Smooth muscle cell (in vitro differentiated cells): ENCODE data around the gene NEURL3. TPM values are rescaled to one million over a fixed set of nuclear protein-coding genes. Genes with fewer than 3 reads are reported as not detected.

Experiments used
- DNase-seq: peaks from one replicate; lab custom pipeline; 2025; ENCODE audit not compliant: unreplicated experiment; lab: John Stamatoyannopoulos, UW
- H2AFZ ChIP-seq: fragments of 200-600 bp; sonication (generic); 2 replicates; pipeline ENCODE4 v1.6.0; 2016; ENCODE audit warnings: antibody characterized with exemption, low read depth, mild to moderate bottlenecking
- H3F3A ChIP-seq: fragments of 200-600 bp; sonication (generic); 2 replicates; pipeline ENCODE4 v1.6.0; 2017; ENCODE audit warnings: antibody characterized with exemption, low read depth
- H3K27ac ChIP-seq: fragments of 200-600 bp; sonication (generic); 2 replicates; pipeline ENCODE4 v1.5.1; 2016; ENCODE audit warnings: low read depth, mild to moderate bottlenecking
- H3K27me3 ChIP-seq: fragments of 200-600 bp; sonication (generic); 2 replicates; pipeline ENCODE4 v1.6.1; 2016; ENCODE audit warnings: low read depth, mild to moderate bottlenecking
- H3K36me3 ChIP-seq: fragments of 200-600 bp; sonication (generic); 2 replicates; pipeline ENCODE4 v1.5.1; 2016; ENCODE audit warnings: low read depth
- H3K4me1 ChIP-seq: fragments of 200-600 bp; sonication (generic); 2 replicates; pipeline ENCODE4 v1.5.1; 2016; ENCODE audit warnings: low read depth
- H3K4me2 ChIP-seq: fragments of 200-600 bp; sonication (generic); 2 replicates; pipeline ENCODE4 v1.6.0; 2016; ENCODE audit warnings: mild to moderate bottlenecking
- H3K4me3 ChIP-seq: fragments of 200-600 bp; sonication (generic); 2 replicates; pipeline ENCODE4 v1.5.1; 2016; ENCODE audit warnings: mild to moderate bottlenecking
- H3K79me2 ChIP-seq: fragments of 200-600 bp; sonication (generic); 2 replicates; pipeline ENCODE4 v1.6.0; 2016; ENCODE audit warnings: low read depth, mild to moderate bottlenecking
- H3K9ac ChIP-seq: fragments of 200-600 bp; sonication (generic); 2 replicates; pipeline ENCODE4 v1.6.0; 2016; ENCODE audit warnings: low read depth
- H3K9me3 ChIP-seq: fragments of 200-600 bp; sonication (generic); replicated peaks from 2 replicates; pipeline ENCODE4 v1.5.1; 2016; ENCODE audit warnings: low read depth
- H4K20me1 ChIP-seq: fragments of 200-600 bp; sonication (generic); 2 replicates; pipeline ENCODE4 v1.6.0; 2016; ENCODE audit warnings: low read depth
- WGBS: methylation state at CpG from one replicate; pipeline ENCODE4 v1.1.7; 2016; ENCODE audit warnings: low lambda C conversion rate; 5-methylcytosine and 5-hydroxymethylcytosine counted together
- polyA plus RNA-seq: library from polyadenylated mRNA; unstranded; fragments of >200 nt; fragmentation: Nextera tagmentation; extraction: Ambion mirVana; gene quantifications from 2 replicates; pipeline ENCODE4 v1.2.1, GENCODE V29; 2016
- total RNA-seq: library from RNA; depleted of rRNA; stranded (reverse); fragments of >200 nt; gene quantifications from 2 replicates; pipeline ENCODE4 v1.2.3, GENCODE V29; 2014
- TF ChIP-seq, protein P1 (sequence below): fragments of 200-600 bp; sonication (generic); IDR thresholded peaks from 2 replicates; pipeline ENCODE4 v1.5.1; 2017; ENCODE audit warnings: borderline replicate concordance, mild to moderate bottlenecking, antibody characterized with exemption; ENCODE audit not compliant: insufficient read depth, poor library complexity, severe bottlenecking

NEURL3 gene
- total and polyA plus RNA-seq, 2 experiments from 2014 or later, result 0.21 TPM; not detected in 1

DNA sequence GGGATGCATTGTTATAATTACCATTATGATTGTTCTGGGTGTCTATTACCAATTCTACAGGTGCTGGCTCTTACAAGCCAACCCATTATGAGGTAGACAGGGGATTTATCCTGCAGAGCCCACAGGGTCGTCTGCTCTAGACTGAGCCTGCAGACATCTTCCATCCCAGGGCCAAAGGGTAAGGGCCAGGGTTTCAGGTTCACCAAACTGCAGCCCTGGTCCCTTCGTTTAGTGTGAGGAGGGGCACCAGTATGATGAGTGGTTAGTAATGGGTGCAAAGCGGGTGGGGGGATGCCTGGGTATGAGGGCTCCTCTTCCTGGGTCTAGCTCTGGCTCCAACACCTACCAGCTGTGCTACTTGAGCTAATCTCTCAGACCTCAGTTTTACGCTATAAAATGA, 30.2 kb upstream of the NEURL3 start:
- DNase-seq, result no peak
- 83% methylated on average over 4 of the region's 4 CpGs for WGBS
- Histone ChIP-seq H2AFZ (no peak overlapping the region), H3K4me2 (no peak overlapping the region), H3F3A (peaks cover 8% of the 10 kb centered on the region), H3K4me1 (peaks cover 37% of the 10 kb centered on the region), H3K27ac (no peak overlapping the region), H3K9me3 (no peaks in the 10 kb centered on the region), H3K27me3 (peaks cover 15% of the 10 kb centered on the region), H3K79me2 (peaks cover 12% of the 10 kb centered on the region), H3K9ac (no peak overlapping the region), H3K4me3 (no peak overlapping the region), H4K20me1 (peaks cover 34% of the 10 kb centered on the region), H3K36me3 (no peaks in the 10 kb centered on the region)
- TF ChIP-seq, protein P1, sequence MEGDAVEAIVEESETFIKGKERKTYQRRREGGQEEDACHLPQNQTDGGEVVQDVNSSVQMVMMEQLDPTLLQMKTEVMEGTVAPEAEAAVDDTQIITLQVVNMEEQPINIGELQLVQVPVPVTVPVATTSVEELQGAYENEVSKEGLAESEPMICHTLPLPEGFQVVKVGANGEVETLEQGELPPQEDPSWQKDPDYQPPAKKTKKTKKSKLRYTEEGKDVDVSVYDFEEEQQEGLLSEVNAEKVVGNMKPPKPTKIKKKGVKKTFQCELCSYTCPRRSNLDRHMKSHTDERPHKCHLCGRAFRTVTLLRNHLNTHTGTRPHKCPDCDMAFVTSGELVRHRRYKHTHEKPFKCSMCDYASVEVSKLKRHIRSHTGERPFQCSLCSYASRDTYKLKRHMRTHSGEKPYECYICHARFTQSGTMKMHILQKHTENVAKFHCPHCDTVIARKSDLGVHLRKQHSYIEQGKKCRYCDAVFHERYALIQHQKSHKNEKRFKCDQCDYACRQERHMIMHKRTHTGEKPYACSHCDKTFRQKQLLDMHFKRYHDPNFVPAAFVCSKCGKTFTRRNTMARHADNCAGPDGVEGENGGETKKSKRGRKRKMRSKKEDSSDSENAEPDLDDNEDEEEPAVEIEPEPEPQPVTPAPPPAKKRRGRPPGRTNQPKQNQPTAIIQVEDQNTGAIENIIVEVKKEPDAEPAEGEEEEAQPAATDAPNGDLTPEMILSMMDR, result no peak

DNA sequence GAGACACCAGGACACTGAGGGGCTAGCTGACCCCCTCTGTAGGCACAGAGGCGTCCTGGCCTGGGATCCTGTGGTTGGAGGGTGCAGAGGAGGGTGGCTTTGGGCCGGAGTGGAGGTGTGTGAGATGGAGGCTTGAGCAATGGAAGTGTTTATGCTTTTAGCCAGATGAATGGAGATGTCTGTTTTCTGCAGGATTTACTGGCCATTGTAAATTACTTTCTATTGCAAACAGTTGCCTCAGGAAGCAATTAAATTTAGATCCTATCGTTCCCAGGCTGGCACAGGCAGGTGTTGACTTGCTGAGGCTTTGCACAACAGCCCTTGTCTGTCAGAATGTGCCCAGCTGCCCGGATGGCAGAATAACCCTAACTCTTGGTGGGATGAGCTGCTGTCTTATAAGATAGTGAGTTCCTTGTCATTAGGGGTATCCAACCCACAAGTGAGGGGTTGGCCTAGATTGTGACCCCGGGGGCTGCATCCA, 29.6 kb upstream of the NEURL3 start:
- H3K79me2 ChIP-seq, result peaks cover 12% of the 10 kb centered on the region
- DNase-seq, result no peak
- H2AFZ ChIP-seq, result no peak overlapping the region
- no peaks in the 10 kb centered on the region for H3K9me3 ChIP-seq
- peaks cover 31% of the 10 kb centered on the region for H3K4me1 ChIP-seq
- peaks cover 28% of the 10 kb centered on the region for H4K20me1 ChIP-seq
- no peak overlapping the region for H3K4me2 ChIP-seq
- H3K9ac ChIP-seq, result no peak overlapping the region
- no peaks in the 10 kb centered on the region for H3K36me3 ChIP-seq
- no peak overlapping the region for H3K27ac ChIP-seq
- TF ChIP-seq, protein P1, result no peak
- peaks cover 15% of the 10 kb centered on the region for H3K27me3 ChIP-seq
- peaks cover 8% of the 10 kb centered on the region for H3F3A ChIP-seq
- H3K4me3 ChIP-seq, result no peak overlapping the region
- 76% methylated on average over 5 of the region's 5 CpGs for WGBS

DNA sequence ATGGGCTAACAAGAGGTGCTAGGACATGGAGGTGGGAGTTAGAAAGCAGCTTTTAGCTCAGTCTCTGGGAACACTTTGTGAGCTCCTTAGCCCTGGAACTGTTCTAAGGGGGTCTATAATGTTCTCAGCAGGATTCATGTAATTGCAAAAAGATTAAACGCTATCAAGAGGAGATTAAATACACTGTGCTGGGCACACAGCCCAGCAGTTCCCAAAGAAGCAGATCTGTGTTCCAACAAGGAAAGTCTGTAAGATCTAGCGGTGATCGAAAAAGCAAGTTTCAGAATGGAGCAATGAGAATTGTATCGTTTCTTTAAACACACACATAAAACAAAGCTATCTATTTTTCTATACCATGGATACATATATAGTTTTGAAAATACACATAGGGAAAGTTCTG, 29.0 kb upstream of the NEURL3 start:
- Histone ChIP-seq H3K9me3 (no peaks in the 10 kb centered on the region), H3K27me3 (peaks cover 15% of the 10 kb centered on the region), H3K4me2 (no peak overlapping the region), H3K9ac (no peak overlapping the region), H3K4me3 (no peak overlapping the region), H3K27ac (no peak overlapping the region), H3K4me1 (peaks cover 27% of the 10 kb centered on the region), H3F3A (peaks cover 8% of the 10 kb centered on the region), H3K36me3 (no peaks in the 10 kb centered on the region), H4K20me1 (peaks cover 22% of the 10 kb centered on the region), H2AFZ (no peak overlapping the region), H3K79me2 (peaks cover 12% of the 10 kb centered on the region)
- no peak for DNase-seq
- 99% methylated on average over 4 of the region's 4 CpGs for WGBS
- TF ChIP-seq, protein P1, result no peak
